Measurements from ENCODE around the gene APOM. TPM values are rescaled to one million over a fixed set of nuclear protein-coding genes. Genes with fewer than 3 reads are reported as not detected.

Gene APOM
- total RNA-seq, 1 donor from 2014 or later: 0.53 TPM

GRCh38 chr6:31666337-31666965 is 10.8 kb downstream of the APOM start:
- DNase-seq (ENCODE audit: low spot score): no peak
- no peak for ATAC-seq
- intact Hi-C loops (cut with DNase I): no loop called here

- ATAC-seq (no peak), DNase-seq (ENCODE audit: low spot score) (no peak)
- intact Hi-C loops (cut with DNase I): no loop called here
Measured at GRCh38 chr6:31669676-31670075, 14.0 kb downstream of the APOM start, which contains the start of gene LY6G5B. Gene LY6G5B (plus strand): TSS chr6:31669976. CDS start chr6:31670951, 975 bp downstream.

GRCh38 chr6:31676322-31676903 is 20.7 kb downstream of the APOM start:
- intact Hi-C loops (cut with DNase I): no loop called here
- no peak for ATAC-seq
- DNase-seq (ENCODE audit: low spot score): no peak

- DNase-seq (ENCODE audit: low spot score) (no peak), ATAC-seq (no peak)
- intact Hi-C loops (cut with DNase I): no loop called here
Measured at GRCh38 chr6:31676904-31677303, 21.2 kb downstream of the APOM start.

GRCh38 chr6:31677955-31678354 is 22.3 kb downstream of the APOM start:
- intact Hi-C loops (cut with DNase I): no loop called here
- no peak for ATAC-seq
- DNase-seq (ENCODE audit: low spot score): no peak

GRCh38 chr6:31680226-31681134 is 24.8 kb downstream of the APOM start, which contains the start of gene LY6G5C:
Gene LY6G5C (minus strand): TSS chr6:31681067. CDS start chr6:31680373, 694 bp downstream.
- intact Hi-C loops (cut with DNase I): loop anchor here (10.0 kb wide), 1 partner anchor 154 kb away; no protein-coding TSS in a partner anchor
- peak; percentile 84 for ATAC-seq
- DNase-seq (ENCODE audit: low spot score): peak; percentile 90

- ATAC-seq (peak; percentile 48), DNase-seq (ENCODE audit: low spot score) (no peak)
- intact Hi-C loops (cut with DNase I): loop anchor here (10.0 kb wide), 1 partner anchor 154 kb away; no protein-coding TSS in a partner anchor
Measured at GRCh38 chr6:31681135-31681671, 25.5 kb downstream of the APOM start.

GRCh38 chr6:31683591-31683990 is 27.9 kb downstream of the APOM start:
- DNase-seq (ENCODE audit: low spot score) (no peak), ATAC-seq (peak; percentile 18)
- intact Hi-C loops (cut with DNase I): loop anchor here (10.0 kb wide), 1 partner anchor 151 kb away; no protein-coding TSS in a partner anchor

- ATAC-seq (no peak), DNase-seq (ENCODE audit: low spot score) (no peak)
- intact Hi-C loops (cut with DNase I): loop anchor here (10.0 kb wide), 1 partner anchor 148 kb away; no protein-coding TSS in a partner anchor
Measured at GRCh38 chr6:31686483-31686882, 30.8 kb downstream of the APOM start.

- intact Hi-C loops (cut with DNase I): loop anchor here (10.0 kb wide), 1 partner anchor 147 kb away; no protein-coding TSS in a partner anchor
- ATAC-seq (no peak), DNase-seq (ENCODE audit: low spot score) (no peak)
Measured at GRCh38 chr6:31687321-31687720, 31.6 kb downstream of the APOM start.

- intact Hi-C loops (cut with DNase I): loop anchor here (10.0 kb wide), 1 partner anchor 147 kb away; no protein-coding TSS in a partner anchor
- ATAC-seq (no peak), DNase-seq (ENCODE audit: low spot score) (no peak)
Measured at GRCh38 chr6:31687860-31688693, 32.4 kb downstream of the APOM start.

GRCh38 chr6:31689249-31690110 is 33.8 kb downstream of the APOM start:
- ATAC-seq (no peak), DNase-seq (ENCODE audit: low spot score) (no peak)
- intact Hi-C loops (cut with DNase I): loop anchor here (10.0 kb wide), 1 partner anchor 145 kb away; no protein-coding TSS in a partner anchor

- ATAC-seq: no peak
- DNase-seq (ENCODE audit: low spot score): no peak
- intact Hi-C loops (cut with DNase I): no loop called here
Measured at GRCh38 chr6:31690231-31691077, 34.8 kb downstream of the APOM start.

- intact Hi-C loops (cut with DNase I): no loop called here
- DNase-seq (ENCODE audit: low spot score): no peak
- no peak for ATAC-seq
Measured at GRCh38 chr6:31691078-31691463, 35.4 kb downstream of the APOM start.

GRCh38 chr6:31691564-31692108 is 35.9 kb downstream of the APOM start:
- intact Hi-C loops (cut with DNase I): no loop called here
- DNase-seq (ENCODE audit: low spot score) (no peak), ATAC-seq (no peak)

GRCh38 chr6:31692353-31692752 is 36.7 kb downstream of the APOM start:
- DNase-seq (ENCODE audit: low spot score) (no peak), ATAC-seq (no peak)
- intact Hi-C loops (cut with DNase I): no loop called here

All from sciatic nerve (tissue), 2 donors.